HEK293T (cell line): ENCODE data around the gene NPS.

Source experiments
- CTCF ChIA-PET: fragments of 350-600 bp; formaldehyde crosslinking; extraction: SDS; loops from one replicate; lab custom pipeline; 2021; ENCODE audit warnings: antibody characterized with exemption, inconsistent platforms; lab: Yijun Ruan, JAX
- POLR2A ChIA-PET: fragments of 350-600 bp; formaldehyde crosslinking; extraction: SDS; loops from one replicate; lab custom pipeline; 2020; ENCODE audit warnings: antibody characterized with exemption, inconsistent platforms; lab: Yijun Ruan, JAX
- DNase-seq: peaks from one replicate; pipeline ENCODE4 v3.0.0; 2012; ENCODE audit warnings: mixed read lengths; ENCODE audit errors: extremely low spot score
- ARNT ChIP-seq: fragments of 450-650 bp; IDR thresholded peaks from 2 replicates; pipeline ENCODE4 v1.6.1; 2017; ENCODE audit warnings: mild to moderate bottlenecking
- BHLHE40 ChIP-seq: fragments of 450-650 bp; IDR thresholded peaks from 2 replicates; pipeline ENCODE4 v1.6.1; 2016; ENCODE audit warnings: mild to moderate bottlenecking, moderate library complexity, borderline replicate concordance
- CTBP1 ChIP-seq: fragments of 450-650 bp; IDR thresholded peaks from 2 replicates; pipeline ENCODE4 v1.6.1; 2016; ENCODE audit warnings: borderline replicate concordance
- ELF4 ChIP-seq: fragments of 450-650 bp; IDR thresholded peaks from 2 replicates; pipeline ENCODE4 v1.6.1; 2017; ENCODE audit warnings: antibody characterized with exemption
- FOXA1 ChIP-seq: fragments of 450-650 bp; IDR thresholded peaks from 2 replicates; pipeline ENCODE4 v1.6.1; 2016; ENCODE audit warnings: mild to moderate bottlenecking
- FOXK2 ChIP-seq: fragments of 450-650 bp; IDR thresholded peaks from 2 replicates; pipeline ENCODE4 v1.6.1; 2016; ENCODE audit warnings: mild to moderate bottlenecking
- FOXM1 ChIP-seq: fragments of 450-650 bp; IDR thresholded peaks from 2 replicates; pipeline ENCODE4 v1.6.1; 2017; ENCODE audit warnings: mild to moderate bottlenecking, borderline replicate concordance
- HDGF ChIP-seq: fragments of 450-650 bp; IDR thresholded peaks from 2 replicates; pipeline ENCODE4 v1.6.1; 2017; ENCODE audit warnings: antibody characterized with exemption, borderline replicate concordance
- L3MBTL2 ChIP-seq: fragments of 450-650 bp; conservative IDR thresholded peaks from 2 replicates; pipeline ENCODE4 v1.6.1; 2016; ENCODE audit warnings: mild to moderate bottlenecking
- LEF1 ChIP-seq: fragments of 450-650 bp; IDR thresholded peaks from 2 replicates; pipeline ENCODE4 v1.6.1; 2017; ENCODE audit warnings: mild to moderate bottlenecking, borderline replicate concordance
- NFRKB ChIP-seq: fragments of 450-650 bp; IDR thresholded peaks from 2 replicates; pipeline ENCODE4 v1.6.1; 2016; ENCODE audit warnings: mild to moderate bottlenecking, moderate library complexity
- PKNOX1 ChIP-seq: fragments of 450-650 bp; IDR thresholded peaks from 2 replicates; pipeline ENCODE4 v1.6.1; 2016
- SP1 ChIP-seq: fragments of 450-650 bp; IDR thresholded peaks from 2 replicates; pipeline ENCODE4 v1.6.1; 2017
- SUZ12 ChIP-seq: fragments of 450-650 bp; IDR thresholded peaks from 2 replicates; pipeline ENCODE4 v1.6.1; 2016; ENCODE audit warnings: mild to moderate bottlenecking
- TARDBP ChIP-seq: fragments of 450-650 bp; IDR thresholded peaks from 2 replicates; pipeline ENCODE4 v1.6.1; 2016
- ZNF384 ChIP-seq: fragments of 450-650 bp; IDR thresholded peaks from 2 replicates; pipeline ENCODE4 v1.6.1; 2016

NPS gene

DNA sequence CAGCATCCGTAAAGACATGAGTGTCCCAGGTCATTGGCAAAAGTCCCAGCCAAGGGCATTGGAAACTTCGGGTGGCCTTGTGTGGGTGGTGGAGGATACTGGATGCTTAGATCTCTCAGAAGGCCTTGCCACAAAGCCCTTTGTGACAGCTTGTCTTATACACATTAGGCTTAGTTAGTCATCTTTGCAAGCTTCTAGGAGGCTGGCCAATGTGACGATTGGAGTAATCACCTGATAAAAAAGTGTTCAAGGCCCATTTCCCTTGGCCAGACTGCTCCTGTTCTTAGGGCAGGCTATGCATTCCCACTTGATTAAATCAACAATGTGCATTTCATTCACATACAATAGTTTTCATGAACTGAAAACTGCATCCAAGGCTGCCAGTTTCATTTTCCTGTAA is 26.9 kb downstream of the NPS start:
- TF ChIP-seq ZNF384 (no peak), CTBP1 (no peak), FOXM1 (no peak), L3MBTL2 (no peak), LEF1 (no peak), NFRKB (no peak), FOXK2 (no peak), PKNOX1 (no peak), BHLHE40 (no peak), ELF4 (no peak), FOXA1 (no peak), HDGF (no peak), ARNT (no peak), TARDBP (no peak), SP1 (no peak)
- ChIA-PET CTCF (no interaction called here), POLR2A (no interaction called here)
- DNase-seq, result no peak

DNA sequence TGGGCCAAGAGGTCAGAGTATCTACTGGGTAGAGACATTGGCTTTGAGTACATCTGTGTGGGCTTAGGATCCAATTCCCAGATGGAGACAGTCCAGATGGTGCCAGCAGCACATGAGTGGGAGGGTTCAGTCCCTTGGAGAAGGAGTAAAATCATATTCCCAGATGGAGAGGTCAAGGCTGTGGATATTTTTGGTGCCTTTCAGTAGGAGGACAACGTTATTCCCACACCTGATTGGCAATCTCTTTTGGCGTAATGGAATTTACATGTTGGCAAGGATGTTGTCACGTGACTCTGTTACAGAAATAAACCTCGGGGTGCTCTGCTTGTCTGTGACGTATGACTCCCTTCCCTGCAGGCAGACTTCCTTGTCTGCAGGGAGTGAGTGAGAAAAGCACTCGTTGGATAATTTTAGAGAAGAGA is 27.6 kb downstream of the NPS start:
- DNase-seq, result no peak
- ChIA-PET POLR2A (no interaction called here), CTCF (no interaction called here)
- TF ChIP-seq LEF1 (no peak), SUZ12 (no peak), ARNT (no peak), TARDBP (no peak), FOXA1 (no peak), FOXM1 (no peak), L3MBTL2 (no peak), SP1 (no peak), ELF4 (no peak), NFRKB (no peak), ZNF384 (no peak), BHLHE40 (no peak), HDGF (no peak)

- ChIA-PET POLR2A (no interaction called here), CTCF (interaction anchor here (0.7 kb wide), 1 partner anchor 1059 kb away, joined by 3 read pairs; no protein-coding TSS in a partner anchor)
- DNase-seq, result no peak
- no peak for TF ChIP-seq SUZ12
- no peak for TF ChIP-seq FOXM1
- no peak for TF ChIP-seq ELF4
- no peak for TF ChIP-seq CTBP1
- TF ChIP-seq FOXK2, result no peak
- TF ChIP-seq PKNOX1, result no peak
- TF ChIP-seq LEF1, result no peak
- no peak for TF ChIP-seq TARDBP
- TF ChIP-seq FOXA1, result no peak
- no peak for TF ChIP-seq NFRKB
- TF ChIP-seq ZNF384, result no peak
- no peak for TF ChIP-seq L3MBTL2
- no peak for TF ChIP-seq SP1
- no peak for TF ChIP-seq BHLHE40
These were observed 28.5 kb downstream of the NPS start for GRCh38 chr10:127577376-127578258.

DNA sequence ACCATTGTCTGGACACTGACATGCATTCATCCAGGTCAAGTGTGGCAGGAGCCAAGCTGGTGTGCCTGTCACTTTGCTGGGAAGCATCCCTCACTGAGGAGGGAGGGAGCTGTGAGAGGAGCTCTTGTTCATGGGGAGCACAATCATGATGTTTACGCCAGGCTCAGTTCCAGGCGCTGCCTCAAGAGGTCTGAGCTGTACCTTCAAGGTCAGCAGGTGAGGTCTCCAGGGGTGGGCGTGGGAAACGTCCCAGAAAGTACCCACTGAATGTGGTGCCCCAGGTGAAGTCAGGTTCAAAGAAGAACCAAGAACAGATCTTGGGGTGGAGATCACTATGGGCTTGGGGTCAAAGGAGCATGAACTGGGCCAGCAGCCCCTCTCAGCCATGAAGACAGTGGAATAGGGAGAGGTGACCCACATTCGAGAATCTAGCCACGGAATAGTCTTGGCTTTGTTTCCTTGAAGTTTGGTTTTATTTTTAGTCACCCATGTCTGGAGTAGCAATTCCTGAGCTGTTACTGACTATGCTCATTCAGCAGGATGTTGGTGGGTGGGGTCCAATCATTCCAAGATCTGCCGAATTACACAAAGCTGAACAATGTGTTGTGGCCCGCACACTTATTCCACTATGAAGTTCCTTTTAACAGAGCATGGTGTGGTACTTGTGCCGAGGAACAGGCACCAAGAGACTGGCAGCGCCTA is 29.3 kb downstream of the NPS start:
- ChIA-PET POLR2A (no interaction called here), CTCF (interaction anchor here (0.6 to 0.7 kb wide), 2 partner anchors 83 to 1059 kb away, joined by 3 to 4 read pairs; no protein-coding TSS in a partner anchor)
- no peak for TF ChIP-seq HDGF
- TF ChIP-seq BHLHE40, result no peak
- no peak for TF ChIP-seq L3MBTL2
- TF ChIP-seq PKNOX1, result no peak
- no peak for TF ChIP-seq FOXM1
- no peak for TF ChIP-seq TARDBP
- no peak for DNase-seq

GRCh38 chr10:127578961-127579305 is 29.8 kb downstream of the NPS start:
- ChIA-PET POLR2A (no interaction called here), CTCF (interaction anchor here (0.6 kb wide), 1 partner anchor 82 kb away, joined by 4 read pairs; no protein-coding TSS in a partner anchor)
- no peak for TF ChIP-seq PKNOX1
- TF ChIP-seq ELF4, result no peak
- no peak for TF ChIP-seq FOXM1
- TF ChIP-seq L3MBTL2, result no peak
- no peak for TF ChIP-seq HDGF
- TF ChIP-seq ZNF384, result no peak
- TF ChIP-seq CTBP1, result no peak
- TF ChIP-seq ARNT, result no peak
- no peak for TF ChIP-seq TARDBP
- TF ChIP-seq FOXK2, result no peak
- TF ChIP-seq SP1, result no peak
- no peak for TF ChIP-seq NFRKB
- no peak for TF ChIP-seq FOXA1
- no peak for TF ChIP-seq LEF1
- TF ChIP-seq BHLHE40, result no peak
- no peak for TF ChIP-seq SUZ12
- DNase-seq, result no peak
